GM18870 (cell line): ENCODE data around the gene LCOR.

Experiments
- ATAC-seq: cut with Tn5 transposase; IDR thresholded peaks from one replicate; pipeline ENCODE4 v1.9.1; 2021; ENCODE audit warnings: moderate library complexity; ENCODE audit not compliant: unreplicated experiment

Gene LCOR

GRCh38 chr10:96984541-96985131 is 152.5 kb downstream of the LCOR start:
- no peak for ATAC-seq

- no peak for ATAC-seq
Measured at GRCh38 chr10:96986200-96986856, 154.2 kb downstream of the LCOR start.

GRCh38 chr10:96987141-96987841 is 155.2 kb downstream of the LCOR start:
- no peak for ATAC-seq

- no peak for ATAC-seq
Measured at GRCh38 chr10:96987842-96988175, 155.7 kb downstream of the LCOR start.

GRCh38 chr10:96988426-96988825 is 156.3 kb downstream of the LCOR start:
- ATAC-seq = no peak

- peak; percentile 50 for ATAC-seq
Measured at GRCh38 chr10:96991313-96991841, 159.3 kb downstream of the LCOR start.

GRCh38 chr10:96992721-96993120 is 160.6 kb downstream of the LCOR start:
- peak; percentile 51 for ATAC-seq

GRCh38 chr10:96995851-96996250 is 163.8 kb downstream of the LCOR start:
- no peak for ATAC-seq

- no peak for ATAC-seq
Measured at GRCh38 chr10:96996275-96996965, 164.3 kb downstream of the LCOR start.

- no peak for ATAC-seq
Measured at GRCh38 chr10:96998329-96998888, 166.3 kb downstream of the LCOR start.

- no peak for ATAC-seq
Measured at GRCh38 chr10:96999337-96999736, 167.2 kb downstream of the LCOR start.

GRCh38 chr10:96999987-97000386 is 167.9 kb downstream of the LCOR start:
- no peak for ATAC-seq

GRCh38 chr10:97000487-97001182 is 168.5 kb downstream of the LCOR start:
- no peak for ATAC-seq

GRCh38 chr10:97001183-97001991 is 169.3 kb downstream of the LCOR start:
- no peak for ATAC-seq

GRCh38 chr10:97002670-97003069 is 170.6 kb downstream of the LCOR start:
- ATAC-seq = no peak

GRCh38 chr10:97003151-97003803 is 171.2 kb downstream of the LCOR start:
- no peak for ATAC-seq

- no peak for ATAC-seq
Measured at GRCh38 chr10:97003804-97004201, 171.7 kb downstream of the LCOR start.

GRCh38 chr10:97004591-97004990 is 172.5 kb downstream of the LCOR start:
- ATAC-seq = no peak

- ATAC-seq = no peak
Measured at GRCh38 chr10:97005349-97005748, 173.3 kb downstream of the LCOR start.
